Measurements from ENCODE around the gene GNG11.

GNG11 gene

GRCh38 chr7:93879356-93879755, 42.2 kb upstream of the GNG11 start:
- H3K9me3 ChIP-seq (ENCODE audit: control insufficient read depth, insufficient read depth, low read depth, low read length), result no peaks in the 10 kb centered on the region
- H3K4me1 ChIP-seq (ENCODE audit: control insufficient read depth, insufficient read depth, low read length), result no peaks in the 10 kb centered on the region
- no peak overlapping the region for H3K27ac ChIP-seq (ENCODE audit: extremely low read depth, low read depth, low read length)
- POLR2A ChIA-PET, result no interaction called here
- no peaks in the 10 kb centered on the region for H3K36me3 ChIP-seq (ENCODE audit: control insufficient read depth in 2 of 2, insufficient read depth in 1 of 2, low read length in 2 of 2)
- TF ChIP-seq MEIS1 (CRISPR knock-in tag; IDR thresholded peaks at IDR 0.05; ENCODE audit: borderline replicate concordance) (no peak), IKZF3 (tag by site-specific recombination; IDR thresholded peaks at IDR 0.05) (no peak), ZNF488 (tag by site-specific recombination; IDR thresholded peaks at IDR 0.05) (no peak), YY2 (tag by site-specific recombination; IDR thresholded peaks at IDR 0.05) (no peak), ZNF843 (tag by site-specific recombination; IDR thresholded peaks at IDR 0.05) (no peak), HOXA7 (CRISPR knock-in tag; IDR thresholded peaks at IDR 0.05; ENCODE audit: borderline replicate concordance) (no peak), ZSCAN5A (tag by site-specific recombination; IDR thresholded peaks at IDR 0.05) (no peak), ZNF37A (tag by site-specific recombination; IDR thresholded peaks at IDR 0.05) (no peak), MYNN (tag by site-specific recombination; IDR thresholded peaks at IDR 0.05; ENCODE audit: borderline replicate concordance) (no peak), ZNF777 (tag by site-specific recombination; IDR thresholded peaks at IDR 0.05; ENCODE audit: borderline replicate concordance) (no peak), ZNF692 (tag by site-specific recombination; IDR thresholded peaks at IDR 0.05) (no peak)
- CTCF ChIA-PET, result no interaction called here
- no peak overlapping the region for H3K4me3 ChIP-seq (ENCODE audit: low read depth, low read length)

- no peak for TF ChIP-seq YY1 (tag by site-specific recombination; IDR thresholded peaks at IDR 0.05)
- no peaks in the 10 kb centered on the region for H3K36me3 ChIP-seq (ENCODE audit: control insufficient read depth in 2 of 2, insufficient read depth in 1 of 2, low read length in 2 of 2)
- H3K4me1 ChIP-seq (ENCODE audit: control insufficient read depth, insufficient read depth, low read length), result no peaks in the 10 kb centered on the region
- CTCF ChIA-PET, result interaction anchor here (0.7 kb wide), 1 partner anchor 86 kb away, joined by 3 read pairs; no protein-coding TSS in a partner anchor
- H3K4me3 ChIP-seq (ENCODE audit: low read depth, low read length), result no peak overlapping the region
- H3K9me3 ChIP-seq (ENCODE audit: control insufficient read depth, insufficient read depth, low read depth, low read length), result no peaks in the 10 kb centered on the region
- H3K27ac ChIP-seq (ENCODE audit: extremely low read depth, low read depth, low read length), result no peak overlapping the region
- POLR2A ChIA-PET, result no interaction called here
Observed at GRCh38 chr7:93882468-93882867, 39.1 kb upstream of the GNG11 start.

GRCh38 chr7:93883078-93883916, 38.2 kb upstream of the GNG11 start:
- Histone ChIP-seq H3K4me3 (ENCODE audit: low read depth, low read length) (no peak overlapping the region), H3K36me3 (ENCODE audit: control insufficient read depth in 2 of 2, insufficient read depth in 1 of 2, low read length in 2 of 2) (no peaks in the 10 kb centered on the region), H3K27ac (ENCODE audit: extremely low read depth, low read depth, low read length) (no peak overlapping the region), H3K9me3 (ENCODE audit: control insufficient read depth, insufficient read depth, low read depth, low read length) (no peaks in the 10 kb centered on the region), H3K4me1 (ENCODE audit: control insufficient read depth, insufficient read depth, low read length) (no peaks in the 10 kb centered on the region)
- POLR2A ChIA-PET, result no interaction called here
- CTCF ChIA-PET, result interaction anchor here (0.7 kb wide), 1 partner anchor 86 kb away, joined by 3 read pairs; no protein-coding TSS in a partner anchor
- TF ChIP-seq ZNF248 (tag by site-specific recombination; IDR thresholded peaks at IDR 0.05) (no peak), ZXDB (tag by site-specific recombination; IDR thresholded peaks at IDR 0.05) (no peak), ZNF548 (tag by site-specific recombination; IDR thresholded peaks at IDR 0.05) (no peak), PRDM10 (tag by site-specific recombination; IDR thresholded peaks at IDR 0.05) (no peak), ZNF121 (tag by site-specific recombination; IDR thresholded peaks at IDR 0.05) (no peak)
